ENCODE data around the gene THSD4. TPM values are rescaled to one million over a fixed set of nuclear protein-coding genes. Genes with fewer than 3 reads are reported as not detected.

Gene THSD4
- total RNA-seq, 1 donor from 2014 or later: 73.5 TPM

GRCh38 chr15:71136159-71136783 lies 21.0 kb downstream of the THSD4 start:
- H3K4me3 ChIP-seq (ENCODE audit: low read depth, low read length): no peak overlapping the region
- DNase-seq (ENCODE audit: low read depth): no peak
- no peak for TF ChIP-seq CTCF (conservative IDR thresholded peaks at IDR 0.05; ENCODE audit: low read depth, low read length)

- no peak overlapping the region for H3K4me3 ChIP-seq (ENCODE audit: low read depth, low read length)
- no peak for DNase-seq (ENCODE audit: low read depth)
These were observed 21.7 kb downstream of the THSD4 start for GRCh38 chr15:71136793-71137518.

GRCh38 chr15:71138473-71138872 lies 23.2 kb downstream of the THSD4 start:
- no peak overlapping the region for H3K4me3 ChIP-seq (ENCODE audit: low read depth, low read length)
- no peak for TF ChIP-seq CTCF (conservative IDR thresholded peaks at IDR 0.05; ENCODE audit: low read depth, low read length)
- no peak for DNase-seq (ENCODE audit: low read depth)

More at GRCh38 chr15:71136793-71137518, 21.7 kb downstream of the THSD4 start:
- TF ChIP-seq CTCF (conservative IDR thresholded peaks at IDR 0.05; ENCODE audit: low read depth, low read length): peak; percentile 33

- DNase-seq (ENCODE audit: low read depth): no peak
- TF ChIP-seq CTCF (conservative IDR thresholded peaks at IDR 0.05; ENCODE audit: low read depth, low read length): no peak
- no peak overlapping the region for H3K4me3 ChIP-seq (ENCODE audit: low read depth, low read length)
These were observed 24.0 kb downstream of the THSD4 start for GRCh38 chr15:71139241-71139640.

GRCh38 chr15:71141572-71141971 lies 26.3 kb downstream of the THSD4 start:
- no peak overlapping the region for H3K4me3 ChIP-seq (ENCODE audit: low read depth, low read length)
- TF ChIP-seq CTCF (conservative IDR thresholded peaks at IDR 0.05; ENCODE audit: low read depth, low read length): no peak
- no peak for DNase-seq (ENCODE audit: low read depth)

GRCh38 chr15:71142780-71143179 lies 27.5 kb downstream of the THSD4 start:
- no peak overlapping the region for H3K4me3 ChIP-seq (ENCODE audit: low read depth, low read length)
- no peak for TF ChIP-seq CTCF (conservative IDR thresholded peaks at IDR 0.05; ENCODE audit: low read depth, low read length)
- DNase-seq (ENCODE audit: low read depth): no peak

Data from epithelial cell of proximal tubule (primary cell).